BE2C (cell line): ENCODE results near the gene TRIM3.
A peak's percentile ranks its signal among the peaks of the same experiment; 100 is the strongest.

Source experiments
- DNase-seq: peaks from one replicate; pipeline ENCODE4 v3.0.0-alpha.2; 2020
- H3K27me3 ChIP-seq: fragments of 250-450 bp; sonication (Bioruptor Pico); 2 replicates; pipeline ENCODE4 v1.5.1; 2020; ENCODE audit warnings: mild to moderate bottlenecking
- H3K36me3 ChIP-seq: fragments of 250-450 bp; sonication (Bioruptor Pico); 2 replicates; pipeline ENCODE4 v1.5.1; 2020; ENCODE audit warnings: mild to moderate bottlenecking
- H3K4me1 ChIP-seq: fragments of 250-450 bp; sonication (Bioruptor Pico); 2 replicates; pipeline ENCODE4 v1.5.1; 2020
- H3K4me3 ChIP-seq: 2 replicates; pipeline ENCODE4 v1.5.1; 2011; ENCODE audit warnings: low read depth, low read length
- H3K9me3 ChIP-seq: fragments of 250-450 bp; sonication (Bioruptor Pico); 2 replicates; pipeline ENCODE4 v1.5.1; 2020
- TF ChIP-seq, protein P1 (sequence below): IDR thresholded peaks from 2 replicates; pipeline ENCODE4 v1.5.1; 2012; ENCODE audit warnings: mild to moderate bottlenecking, low read depth, low read length

The TRIM3 gene

DNA sequence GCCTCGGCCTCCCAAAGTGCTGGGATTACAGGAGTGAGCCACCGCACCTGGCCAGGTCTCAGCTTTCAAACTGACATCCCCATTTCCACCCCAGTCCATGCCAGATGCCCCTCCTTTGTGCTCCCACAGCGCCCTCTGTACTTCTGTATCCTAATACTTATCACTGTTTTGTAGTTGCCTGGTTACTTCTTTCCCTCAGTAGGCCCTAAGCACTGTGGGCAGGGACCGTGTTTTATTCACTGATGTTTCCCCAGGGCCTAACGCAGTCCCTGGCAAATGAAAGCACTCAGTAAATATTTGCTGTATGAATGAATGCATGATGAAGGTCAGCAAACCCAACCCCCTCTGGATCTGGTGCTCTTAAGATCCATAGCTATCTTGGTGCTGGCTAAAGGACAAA lies 2.2 kb upstream of the TRIM3 start:
- Histone ChIP-seq H3K4me1 (no peaks in the 10 kb centered on the region), H3K27me3 (no peaks in the 10 kb centered on the region), H3K9me3 (no peaks in the 10 kb centered on the region), H3K4me3 (no peak overlapping the region), H3K36me3 (no peaks in the 10 kb centered on the region)
- DNase-seq = no peak
- TF ChIP-seq, protein P1, sequence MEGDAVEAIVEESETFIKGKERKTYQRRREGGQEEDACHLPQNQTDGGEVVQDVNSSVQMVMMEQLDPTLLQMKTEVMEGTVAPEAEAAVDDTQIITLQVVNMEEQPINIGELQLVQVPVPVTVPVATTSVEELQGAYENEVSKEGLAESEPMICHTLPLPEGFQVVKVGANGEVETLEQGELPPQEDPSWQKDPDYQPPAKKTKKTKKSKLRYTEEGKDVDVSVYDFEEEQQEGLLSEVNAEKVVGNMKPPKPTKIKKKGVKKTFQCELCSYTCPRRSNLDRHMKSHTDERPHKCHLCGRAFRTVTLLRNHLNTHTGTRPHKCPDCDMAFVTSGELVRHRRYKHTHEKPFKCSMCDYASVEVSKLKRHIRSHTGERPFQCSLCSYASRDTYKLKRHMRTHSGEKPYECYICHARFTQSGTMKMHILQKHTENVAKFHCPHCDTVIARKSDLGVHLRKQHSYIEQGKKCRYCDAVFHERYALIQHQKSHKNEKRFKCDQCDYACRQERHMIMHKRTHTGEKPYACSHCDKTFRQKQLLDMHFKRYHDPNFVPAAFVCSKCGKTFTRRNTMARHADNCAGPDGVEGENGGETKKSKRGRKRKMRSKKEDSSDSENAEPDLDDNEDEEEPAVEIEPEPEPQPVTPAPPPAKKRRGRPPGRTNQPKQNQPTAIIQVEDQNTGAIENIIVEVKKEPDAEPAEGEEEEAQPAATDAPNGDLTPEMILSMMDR = no peak

DNA sequence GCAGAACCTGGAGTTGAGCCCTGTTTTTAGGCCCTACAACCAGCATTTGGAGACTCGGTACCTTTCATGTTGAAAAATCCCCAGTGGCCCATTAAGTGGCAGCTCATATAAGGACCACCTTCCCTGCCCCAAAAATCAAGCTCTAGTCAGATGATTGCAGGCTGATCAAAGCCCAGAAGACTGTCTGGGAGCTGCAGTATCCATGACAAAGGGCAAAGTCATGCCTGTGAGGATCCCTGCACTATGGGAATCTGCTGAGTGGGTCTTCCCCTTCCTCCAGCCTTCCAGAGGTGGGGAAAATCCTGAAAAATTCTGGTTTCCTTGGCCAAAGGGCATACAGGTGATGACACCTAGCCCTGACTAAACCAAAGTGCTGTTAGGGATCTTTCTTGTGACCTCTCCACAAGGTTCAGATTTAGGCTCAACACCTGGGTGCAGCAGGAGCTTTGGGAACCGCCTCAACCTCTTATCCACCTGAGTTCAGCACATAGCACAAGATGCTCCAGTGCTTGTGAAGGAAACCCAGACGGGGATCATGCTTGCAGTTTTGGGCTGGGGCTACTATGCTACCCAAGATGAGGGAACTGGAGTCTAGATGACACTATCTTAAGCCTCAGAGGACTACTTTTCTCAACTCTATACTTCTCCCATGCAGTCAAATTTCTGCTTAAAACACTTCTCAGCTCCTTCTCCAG lies 1.2 kb upstream of the TRIM3 start:
- TF ChIP-seq, protein P1 = no peak
- Histone ChIP-seq H3K27me3 (no peaks in the 10 kb centered on the region), H3K4me3 (no peak overlapping the region; the same call in 1 of the 2 replicates), H3K4me1 (no peaks in the 10 kb centered on the region), H3K9me3 (no peaks in the 10 kb centered on the region), H3K36me3 (no peaks in the 10 kb centered on the region)
- DNase-seq = no peak

DNA sequence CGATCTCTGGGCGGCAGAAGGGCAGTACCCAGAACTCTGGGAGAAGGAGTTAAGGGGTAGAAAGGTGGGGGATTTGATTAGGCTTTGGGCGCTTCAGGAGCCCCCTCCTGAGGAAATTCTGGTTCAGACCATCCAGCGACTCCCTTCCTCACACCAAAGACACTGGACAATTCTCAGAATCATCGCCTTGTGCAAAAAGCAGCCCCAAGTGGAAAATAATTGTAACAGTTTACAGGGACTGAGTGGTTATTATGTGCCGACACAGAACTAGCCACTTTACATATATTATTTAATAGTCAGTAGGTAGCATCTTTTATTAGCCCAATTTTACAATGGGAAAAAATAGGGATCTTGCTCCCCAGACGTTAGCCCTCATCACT lies 662 bp upstream of the TRIM3 start:
- Histone ChIP-seq H3K4me1 (peaks cover 3% of the 10 kb centered on the region), H3K4me3 (peak overlapping the region; percentile 57), H3K36me3 (no peaks in the 10 kb centered on the region), H3K27me3 (no peaks in the 10 kb centered on the region), H3K9me3 (no peaks in the 10 kb centered on the region)
- DNase-seq = no peak
- TF ChIP-seq, protein P1 = no peak

DNA sequence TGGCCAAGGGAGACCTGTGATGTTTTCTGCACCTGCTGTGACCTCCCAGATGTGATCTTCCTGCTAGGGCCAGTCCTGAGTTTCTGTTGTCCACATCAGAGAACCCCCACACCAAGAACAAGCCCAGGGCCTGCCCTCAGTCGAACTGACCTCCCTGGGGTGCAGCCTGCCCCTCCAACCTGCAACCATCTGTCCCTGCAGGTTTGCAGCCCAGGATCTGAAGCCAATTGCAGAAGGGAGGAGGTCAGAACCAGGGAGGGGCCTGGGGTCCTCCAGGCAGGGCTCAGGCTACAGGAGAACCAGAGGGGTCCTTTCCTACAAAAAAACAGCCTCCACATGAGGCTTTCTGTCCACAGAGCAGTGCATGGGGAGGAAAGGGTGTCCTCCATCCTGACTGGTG lies 807 bp downstream of the TRIM3 start:
- DNase-seq = no peak
- Histone ChIP-seq H3K9me3 (no peaks in the 10 kb centered on the region), H3K27me3 (no peaks in the 10 kb centered on the region), H3K4me1 (peaks cover 9% of the 10 kb centered on the region), H3K4me3 (peak overlapping the region; percentile 73), H3K36me3 (no peaks in the 10 kb centered on the region)
- TF ChIP-seq, protein P1 = no peak

DNA sequence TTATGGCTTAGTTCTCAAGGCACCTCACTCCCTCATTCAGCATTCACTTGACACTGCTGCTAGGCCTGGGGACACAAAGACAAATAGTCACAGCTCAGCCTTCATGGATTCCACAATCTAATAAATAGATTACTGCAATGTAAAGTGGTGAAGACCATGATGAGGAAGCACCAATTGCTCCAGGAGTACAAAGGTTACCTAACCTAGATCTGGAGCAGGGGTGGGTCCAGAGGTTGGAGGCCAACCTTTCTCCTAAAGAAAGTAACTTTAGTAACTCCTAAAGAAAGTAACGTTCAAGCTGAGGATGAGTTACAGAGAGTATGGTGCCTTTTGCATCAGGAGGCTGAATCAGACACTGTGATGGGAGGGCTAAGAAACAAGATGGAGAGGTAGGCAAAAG lies 4.1 kb downstream of the TRIM3 start:
- no peak for DNase-seq
- Histone ChIP-seq H3K36me3 (no peaks in the 10 kb centered on the region), H3K27me3 (no peaks in the 10 kb centered on the region), H3K4me1 (peaks cover 9% of the 10 kb centered on the region), H3K9me3 (no peaks in the 10 kb centered on the region), H3K4me3 (no peak overlapping the region)
- TF ChIP-seq, protein P1 = no peak

DNA sequence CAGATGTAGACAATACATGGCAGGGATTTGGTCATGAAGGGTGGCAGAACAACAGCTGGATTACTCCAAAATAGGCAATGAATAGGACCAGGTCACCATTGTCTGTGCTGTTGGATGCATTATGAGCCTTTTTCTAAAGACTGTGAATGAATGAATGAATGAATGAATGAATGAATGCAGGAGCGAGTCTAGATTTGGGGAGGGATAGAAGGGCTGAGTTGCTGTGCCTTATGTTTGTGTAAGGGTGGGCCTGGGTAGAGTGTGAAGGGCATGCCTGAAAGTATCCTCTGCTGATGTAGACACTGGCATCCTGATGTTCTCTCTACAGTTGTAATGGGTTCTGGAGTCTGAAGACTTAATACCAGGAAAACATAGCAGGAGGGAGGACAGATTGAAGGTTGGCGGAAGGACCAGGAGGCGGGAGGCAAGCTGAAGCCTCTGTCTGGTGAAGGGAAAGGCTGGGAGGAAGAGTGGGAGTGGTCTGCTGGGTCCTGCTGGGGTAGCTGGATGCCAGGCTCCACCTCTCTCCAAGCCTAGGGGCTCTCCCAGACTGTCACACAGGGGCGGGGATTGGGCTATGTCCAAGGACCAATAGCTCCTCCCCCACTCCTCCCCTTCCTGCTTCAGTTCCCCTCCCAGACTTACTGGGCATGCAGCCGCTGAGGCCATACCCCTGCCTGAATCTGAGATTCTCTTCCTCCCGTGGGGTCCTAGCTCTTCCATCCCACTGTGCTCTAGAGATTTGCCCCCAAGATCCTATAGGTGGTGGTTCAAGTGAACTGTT lies 4.8 kb downstream of the TRIM3 start:
- no peaks in the 10 kb centered on the region for H3K27me3 ChIP-seq
- no peak overlapping the region; the same call in 1 of the 2 replicates for H3K4me3 ChIP-seq
- peak; percentile 91 for DNase-seq

More for the DNA sequence above, 4.8 kb downstream of the TRIM3 start:
- Histone ChIP-seq H3K9me3 (no peaks in the 10 kb centered on the region), H3K4me1 (peaks cover 9% of the 10 kb centered on the region), H3K36me3 (no peaks in the 10 kb centered on the region)
- TF ChIP-seq, protein P1 = no peak
